Measurements from ENCODE around the gene B3GALNT2. TPM values are rescaled to one million over a fixed set of nuclear protein-coding genes. Genes with fewer than 3 reads are reported as not detected.

The B3GALNT2 gene
- total and polyA plus RNA-seq, 2 of the 8 experiments (the other 6 are each of a cell fraction or from before 2014, with no cell fraction given): 15.4 to 39.4 TPM

GRCh38 chr1:235532360-235532759 is 28.1 kb upstream of the B3GALNT2 start:
- H2AK5ac ChIP-seq (ENCODE audit: low read depth, low read length): no peak overlapping the region
- ChIA-PET CTCF (ENCODE audit: partially characterized antibody) (interaction anchor here (0.8 to 2.9 kb wide), 5 partner anchors 23 to 216 kb away, joined by 3 to 12 read pairs (median 4); no protein-coding TSS in a partner anchor), POLR2A (ENCODE audit: partially characterized antibody) (interaction anchor here (1.0 kb wide), 1 partner anchor 29 kb away, joined by 4 read pairs; no protein-coding TSS in a partner anchor)
- no peaks in the 10 kb centered on the region; a peak in 1 of 7 replicates for H3K27me3 ChIP-seq (replicated peaks in 1 of 4; ENCODE audit: control insufficient read depth in 3 of 4, extremely low read depth in 1 of 4, insufficient read depth in 3 of 4, low read length in 3 of 4)
- no peak overlapping the region for H3K56ac ChIP-seq (replicated peaks; ENCODE audit: insufficient read length, low read depth, low read length)
- H3K9me3 ChIP-seq (ENCODE audit: insufficient read depth in 2 of 2, low read depth in 1 of 2, low read length in 1 of 2): no peaks in the 10 kb centered on the region
- H3K79me2 ChIP-seq (ENCODE audit: control insufficient read depth in 1 of 2, insufficient read depth in 2 of 2, low read length in 2 of 2): no peaks in the 10 kb centered on the region
- no peak overlapping the region for H3K18ac ChIP-seq (ENCODE audit: extremely low read depth, low read length)
- no peak overlapping the region for H3K9ac ChIP-seq (replicated peaks in 1 of 4; ENCODE audit: extremely low read depth in 1 of 4, low read depth in 3 of 4, low read length in 3 of 4)
- no peak overlapping the region for H2BK5ac ChIP-seq (ENCODE audit: low read depth, low read length)
- no peaks in the 10 kb centered on the region for H4K20me1 ChIP-seq (replicated peaks in 1 of 2; ENCODE audit: control insufficient read depth in 1 of 2, insufficient read depth in 2 of 2, low read length in 2 of 2)
- no peak overlapping the region for H3K4ac ChIP-seq (replicated peaks; ENCODE audit: insufficient read length, low read depth, low read length)
- no peak overlapping the region for H3K4me3 ChIP-seq (ENCODE audit: extremely low read depth in 1 of 4, insufficient read depth in 2 of 4, low read depth in 3 of 4, low read length in 4 of 4)
- H2BK12ac ChIP-seq (ENCODE audit: low read depth, low read length): no peak overlapping the region
- FAIRE-seq: no peak
- H4K8ac ChIP-seq (ENCODE audit: extremely low read depth, insufficient read depth, low read length): no peak overlapping the region
- no peak overlapping the region for H3K4me2 ChIP-seq (ENCODE audit: insufficient read depth in 1 of 2, low read depth in 2 of 2, low read length in 2 of 2)
- no peak overlapping the region for H4K91ac ChIP-seq (replicated peaks; ENCODE audit: insufficient read length, low read length)
- H2BK120ac ChIP-seq (replicated peaks; ENCODE audit: low read depth, low read length): no peak overlapping the region
- no peaks in the 10 kb centered on the region for H3K79me1 ChIP-seq (ENCODE audit: low read depth, low read length)
- H3K4me1 ChIP-seq (replicated peaks in 1 of 4; ENCODE audit: control insufficient read depth in 3 of 4, insufficient read depth in 4 of 4, low read length in 3 of 4): no peaks in the 10 kb centered on the region
- no peak overlapping the region for H2BK20ac ChIP-seq (ENCODE audit: low read length)
- H3K23me2 ChIP-seq (ENCODE audit: low read depth, low read length): no peaks in the 10 kb centered on the region
- H3K27ac ChIP-seq (ENCODE audit: low read depth, low read length): no peak overlapping the region
- H2BK15ac ChIP-seq (ENCODE audit: low read length): no peak overlapping the region
- H2AFZ ChIP-seq (ENCODE audit: low read length): no peak overlapping the region
- no peak overlapping the region for H3K23ac ChIP-seq (ENCODE audit: insufficient read length)
- H4K5ac ChIP-seq (ENCODE audit: insufficient read length, low read depth, low read length): no peak overlapping the region
- WGBS, 2 experiments (ENCODE audit: extremely low coverage in 1 of 2, insufficient coverage in 1 of 2, insufficient read length in 1 of 2, insufficient replicate concordance in 2 of 2, low coverage in 1 of 2, low lambda C conversion rate in 2 of 2, missing lambda C conversion rate in 1 of 2): 90% methylated on average over 2 of the region's 2 CpGs; no CpG with 5 or more reads in 1 of the 2 experiments
- no peak overlapping the region for H3K14ac ChIP-seq (ENCODE audit: insufficient read length)
- DNase-seq (ENCODE audit: low read depth in 1 of 2, low spot score in 2 of 2): no peak
- no peaks in the 10 kb centered on the region for H3K36me3 ChIP-seq (ENCODE audit: control insufficient read depth in 2 of 4, insufficient read depth in 4 of 4, low read length in 3 of 4)
- TF ChIP-seq SP1 (IDR thresholded peaks at IDR 0.05; ENCODE audit: low read depth, low read length) (no peak), POU5F1 (IDR thresholded peaks at IDR 0.05; ENCODE audit: low read depth, low read length) (no peak), CHD2 (IDR thresholded peaks at IDR 0.05; ENCODE audit: low read length) (no peak), TCF12 (IDR thresholded peaks at IDR 0.05; ENCODE audit: low read depth, low read length) (no peak), HDAC2 (IDR thresholded peaks at IDR 0.05; ENCODE audit: borderline replicate concordance in 1 of 2, low read depth in 2 of 2, low read length in 2 of 2) (no peak), JUND (IDR thresholded peaks at IDR 0.05; ENCODE audit: low read length) (no peak)

All from H1 (cell line).